ENCODE measurements around the gene INKA2. TPM values are rescaled to one million over a fixed set of nuclear protein-coding genes. Genes with fewer than 3 reads are reported as not detected.

INKA2 gene
- polyA plus RNA-seq, 1 donor from 2014 or later = 0.77 TPM

- H3K79me2 ChIP-seq (replicated peaks; ENCODE audit: insufficient read depth, low read length) = no peaks in the 10 kb centered on the region
- H3K4me2 ChIP-seq (ENCODE audit: low read length) = no peak overlapping the region
- H3K27ac ChIP-seq (ENCODE audit: low read length) = no peak overlapping the region
- no peaks in the 10 kb centered on the region for H3K9me3 ChIP-seq (ENCODE audit: low read length)
- H3K9ac ChIP-seq (ENCODE audit: low read length) = no peak overlapping the region
- H3K4me3 ChIP-seq (ENCODE audit: low read length) = no peak overlapping the region
- H3K9me2 ChIP-seq (ENCODE audit: insufficient read depth, low read length) = no peaks in the 10 kb centered on the region
- no peaks in the 10 kb centered on the region for H3F3A ChIP-seq (ENCODE audit: insufficient read depth, low read length, poor library complexity, severe bottlenecking)
- H2AFZ ChIP-seq (ENCODE audit: low read depth, low read length) = no peak overlapping the region
- no peaks in the 10 kb centered on the region for H3K27me3 ChIP-seq (ENCODE audit: insufficient read depth, low read depth, low read length)
- no peak for TF ChIP-seq CTCF (IDR thresholded peaks at IDR 0.05; ENCODE audit: poor library complexity, severe bottlenecking)
- TF ChIP-seq RAD21 (conservative IDR thresholded peaks at IDR 0.05) = no peak
- TF ChIP-seq REST (IDR thresholded peaks at IDR 0.05; ENCODE audit: borderline replicate concordance) = no peak
- no peak for TF ChIP-seq TAF1 (IDR thresholded peaks at IDR 0.05; ENCODE audit: low read depth)
- TF ChIP-seq EP300 (conservative IDR thresholded peaks at IDR 0.05; ENCODE audit: poor library complexity, severe bottlenecking) = no peak
- no peak for TF ChIP-seq POLR2AphosphoS5 (IDR thresholded peaks at IDR 0.05)
- no peak for TF ChIP-seq EZH2 (IDR thresholded peaks at IDR 0.05; ENCODE audit: borderline replicate concordance, insufficient read depth, low read length, poor library complexity, severe bottlenecking)
- TF ChIP-seq SMC3 (conservative IDR thresholded peaks at IDR 0.05; ENCODE audit: poor library complexity) = no peak
- TF ChIP-seq MXI1 (conservative IDR thresholded peaks at IDR 0.05; ENCODE audit: poor library complexity, severe bottlenecking) = no peak
- no peaks in the 10 kb centered on the region for H3K36me3 ChIP-seq (ENCODE audit: insufficient read depth, low read length)
- H4K20me1 ChIP-seq (ENCODE audit: insufficient read depth) = no peaks in the 10 kb centered on the region
These were observed 38.1 kb upstream of the INKA2 start for GRCh38 chr1:111777301-111777700.

- H3K9me3 ChIP-seq (ENCODE audit: low read length) = no peaks in the 10 kb centered on the region
- no peaks in the 10 kb centered on the region for H3K36me3 ChIP-seq (ENCODE audit: insufficient read depth, low read length)
- TF ChIP-seq RAD21 (conservative IDR thresholded peaks at IDR 0.05) (no peak), REST (IDR thresholded peaks at IDR 0.05; ENCODE audit: borderline replicate concordance) (no peak), SMC3 (conservative IDR thresholded peaks at IDR 0.05; ENCODE audit: poor library complexity) (no peak), TAF1 (IDR thresholded peaks at IDR 0.05; ENCODE audit: low read depth) (no peak), EZH2 (IDR thresholded peaks at IDR 0.05; ENCODE audit: borderline replicate concordance, insufficient read depth, low read length, poor library complexity, severe bottlenecking) (no peak), MXI1 (conservative IDR thresholded peaks at IDR 0.05; ENCODE audit: poor library complexity, severe bottlenecking) (no peak), EP300 (conservative IDR thresholded peaks at IDR 0.05; ENCODE audit: poor library complexity, severe bottlenecking) (no peak), CTCF (IDR thresholded peaks at IDR 0.05; ENCODE audit: poor library complexity, severe bottlenecking) (no peak), POLR2AphosphoS5 (IDR thresholded peaks at IDR 0.05) (no peak)
- no peaks in the 10 kb centered on the region for H3K27me3 ChIP-seq (ENCODE audit: insufficient read depth, low read depth, low read length)
- H2AFZ ChIP-seq (ENCODE audit: low read depth, low read length) = no peak overlapping the region
- no peaks in the 10 kb centered on the region for H3F3A ChIP-seq (ENCODE audit: insufficient read depth, low read length, poor library complexity, severe bottlenecking)
- no peaks in the 10 kb centered on the region for H3K79me2 ChIP-seq (replicated peaks; ENCODE audit: insufficient read depth, low read length)
- H3K9me2 ChIP-seq (ENCODE audit: insufficient read depth, low read length) = no peaks in the 10 kb centered on the region
- H4K20me1 ChIP-seq (ENCODE audit: insufficient read depth) = no peaks in the 10 kb centered on the region
- no peak overlapping the region for H3K4me2 ChIP-seq (ENCODE audit: low read length)
- H3K4me3 ChIP-seq (ENCODE audit: low read length) = no peak overlapping the region
- H3K27ac ChIP-seq (ENCODE audit: low read length) = no peak overlapping the region
- H3K9ac ChIP-seq (ENCODE audit: low read length) = no peak overlapping the region
These were observed 37.7 kb upstream of the INKA2 start for GRCh38 chr1:111776861-111777260.

All from neural cell (in vitro differentiated cells).